GM15510 (cell line): ENCODE results near the gene ATOH8.

ENCODE experiments used
- POLR2A ChIP-seq: IDR thresholded peaks from 3 replicates; pipeline ENCODE4 v1.6.1; 2011; ENCODE audit warnings: borderline replicate concordance; ENCODE audit not compliant: insufficient read length; ENCODE audit errors: extremely low read depth

Gene ATOH8

DNA sequence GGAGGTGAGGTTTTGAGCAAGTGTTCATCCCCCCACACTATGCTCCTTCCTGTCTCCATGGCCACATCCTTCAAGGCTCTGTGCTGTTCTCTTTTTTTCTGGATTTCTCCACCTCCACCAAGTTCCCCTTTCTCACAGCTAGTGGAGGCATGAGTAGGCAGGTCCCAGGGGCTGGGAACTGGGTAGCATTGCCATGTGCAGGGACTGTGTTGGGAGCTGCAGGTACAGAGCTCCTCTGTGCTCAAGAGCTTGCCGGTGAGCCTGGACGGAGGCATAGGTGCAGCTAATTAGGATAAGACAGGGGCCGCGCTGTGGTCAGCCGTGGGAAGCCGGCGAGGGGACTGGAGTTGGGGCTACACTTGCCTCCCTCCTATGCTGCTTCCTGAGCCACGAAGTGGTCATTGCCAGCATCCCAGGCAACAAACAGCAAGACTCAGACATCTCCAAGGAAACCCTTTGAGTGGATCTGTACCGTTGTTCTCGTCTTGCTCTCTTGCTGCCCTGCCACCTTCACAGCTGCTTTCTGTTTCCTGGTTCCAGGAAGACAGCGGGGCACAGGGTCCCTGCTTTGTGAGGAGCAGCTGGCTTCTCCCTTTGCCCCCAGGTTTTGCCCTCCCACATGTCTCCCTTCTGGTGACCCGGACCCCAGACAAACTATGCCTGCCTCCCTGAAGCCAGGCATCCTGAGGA, 36.9 kb downstream of the ATOH8 start:
- TF ChIP-seq POLR2A: no peak

- TF ChIP-seq POLR2A: no peak
Observed at GRCh38 chr2:85791704-85792565, 38.1 kb downstream of the ATOH8 start.

DNA sequence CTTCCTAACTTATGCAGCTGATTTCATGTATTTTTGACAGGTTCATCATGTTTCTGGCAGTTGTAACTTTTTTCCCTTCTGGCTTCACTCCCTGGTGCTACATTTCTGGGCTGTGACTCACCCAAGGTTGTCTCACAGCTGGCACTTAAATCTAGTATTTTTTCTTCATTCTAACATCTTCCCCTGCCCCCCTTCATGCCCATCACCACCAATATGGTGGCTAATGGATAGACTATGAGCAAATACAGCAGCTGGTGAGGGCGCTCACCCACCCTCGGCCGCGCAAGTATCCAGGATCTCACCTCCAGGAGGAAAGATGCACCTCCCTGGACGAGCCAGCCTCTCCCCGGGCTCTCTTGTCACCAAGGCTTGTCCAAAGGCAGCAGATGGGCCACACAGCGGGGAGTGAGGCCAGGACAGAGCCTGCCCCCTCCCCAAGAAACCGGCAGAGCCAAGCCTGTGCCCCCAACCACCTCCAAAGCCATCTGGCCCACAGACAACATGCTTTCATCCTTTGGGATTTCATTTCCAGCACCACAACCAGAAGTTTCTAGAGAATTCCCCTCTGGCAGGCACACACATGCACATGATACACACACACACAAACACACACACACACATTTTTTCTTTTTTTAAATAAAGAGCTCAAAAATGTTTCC, 39.1 kb downstream of the ATOH8 start:
- TF ChIP-seq POLR2A: no peak

- no peak for TF ChIP-seq POLR2A
Observed at GRCh38 chr2:85793584-85793983, 39.8 kb downstream of the ATOH8 start.

DNA sequence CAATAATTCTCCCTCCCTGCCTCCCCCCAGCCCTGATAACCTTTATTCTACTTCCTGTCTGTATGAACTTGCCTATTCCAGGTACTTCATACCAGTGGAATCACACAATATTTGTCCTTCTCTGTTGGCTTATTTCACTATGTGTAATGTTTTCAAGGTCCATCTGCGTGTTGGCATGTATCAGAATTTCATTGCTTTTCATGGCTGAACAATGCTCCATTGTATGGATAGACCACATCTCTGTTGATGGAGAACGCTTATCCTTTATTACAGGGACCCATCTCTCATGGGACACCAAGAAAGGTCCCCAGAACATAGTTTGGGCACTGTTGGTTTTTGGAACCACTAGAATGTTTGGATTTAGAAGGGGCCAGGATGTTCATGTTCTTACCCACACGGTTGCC, 40.2 kb downstream of the ATOH8 start:
- no peak for TF ChIP-seq POLR2A

GRCh38 chr2:85794491-85795121, 40.8 kb downstream of the ATOH8 start:
- no peak for TF ChIP-seq POLR2A

- TF ChIP-seq POLR2A: no peak
Observed at GRCh38 chr2:85795331-85796045, 41.7 kb downstream of the ATOH8 start.

DNA sequence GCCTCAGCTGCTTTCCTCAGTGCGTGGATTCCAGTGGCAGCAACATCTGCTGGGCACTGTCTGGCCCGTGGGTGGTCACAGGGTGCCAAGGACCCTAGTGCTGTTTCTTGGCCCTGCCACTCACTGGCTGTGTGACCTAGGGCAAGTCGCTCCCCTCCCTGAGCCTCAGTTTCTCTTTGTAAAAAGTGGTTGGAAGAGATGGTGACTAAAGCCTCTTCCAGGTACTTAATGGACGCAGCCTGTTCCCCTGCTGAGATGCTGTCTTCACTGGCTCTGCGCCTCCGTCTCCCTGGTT, 42.2 kb downstream of the ATOH8 start:
- TF ChIP-seq POLR2A: no peak

DNA sequence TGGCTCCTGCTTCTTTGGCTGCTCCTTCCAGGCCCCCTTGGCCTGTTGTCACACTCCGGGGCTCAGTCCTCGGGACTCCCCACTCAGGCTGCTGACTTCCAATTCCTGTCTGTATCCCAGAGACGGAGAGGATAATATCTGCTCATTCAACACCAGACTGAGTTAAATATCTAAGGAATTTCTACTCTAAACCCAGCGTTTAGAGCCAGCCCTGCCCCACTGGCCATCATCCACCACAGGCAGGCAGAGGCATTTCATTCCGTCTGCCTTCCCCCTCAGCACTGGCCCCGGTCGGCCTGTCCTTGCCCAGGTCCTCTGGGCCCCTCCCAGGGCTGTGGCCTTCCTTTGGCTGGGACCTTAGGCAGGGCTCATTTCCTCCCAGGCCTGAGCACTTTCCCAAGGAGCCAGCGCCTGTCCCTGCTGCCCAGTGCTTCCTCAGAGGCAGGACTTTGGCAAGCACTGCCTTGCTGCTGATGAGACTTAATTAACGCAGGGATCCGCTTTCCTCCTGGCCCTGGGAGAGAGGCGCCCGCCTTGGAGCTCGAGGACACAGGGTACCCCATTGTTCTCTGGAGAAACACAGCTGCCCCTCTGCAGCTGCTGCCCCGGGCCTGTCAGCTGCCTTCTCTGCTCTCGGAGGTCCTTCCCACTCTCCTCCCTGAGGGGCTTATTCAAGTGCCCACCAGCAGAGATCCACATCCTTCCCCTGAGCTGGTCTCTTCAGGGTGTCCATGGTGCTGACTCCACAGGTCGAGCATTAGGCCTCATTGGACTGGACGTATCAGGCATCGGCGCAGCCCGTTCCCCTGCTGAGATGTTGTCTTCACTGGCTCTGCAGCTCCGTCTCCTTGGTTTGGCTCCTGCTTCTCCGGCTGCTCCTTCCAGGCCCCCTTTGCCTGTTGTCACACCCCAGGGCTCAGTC, 42.8 kb downstream of the ATOH8 start:
- no peak for TF ChIP-seq POLR2A

GRCh38 chr2:85797263-85797660, 43.5 kb downstream of the ATOH8 start:
- no peak for TF ChIP-seq POLR2A

- no peak for TF ChIP-seq POLR2A
Observed at GRCh38 chr2:85797921-85798320, 44.1 kb downstream of the ATOH8 start.

- no peak for TF ChIP-seq POLR2A
Observed at GRCh38 chr2:85799215-85799956, 45.6 kb downstream of the ATOH8 start.

DNA sequence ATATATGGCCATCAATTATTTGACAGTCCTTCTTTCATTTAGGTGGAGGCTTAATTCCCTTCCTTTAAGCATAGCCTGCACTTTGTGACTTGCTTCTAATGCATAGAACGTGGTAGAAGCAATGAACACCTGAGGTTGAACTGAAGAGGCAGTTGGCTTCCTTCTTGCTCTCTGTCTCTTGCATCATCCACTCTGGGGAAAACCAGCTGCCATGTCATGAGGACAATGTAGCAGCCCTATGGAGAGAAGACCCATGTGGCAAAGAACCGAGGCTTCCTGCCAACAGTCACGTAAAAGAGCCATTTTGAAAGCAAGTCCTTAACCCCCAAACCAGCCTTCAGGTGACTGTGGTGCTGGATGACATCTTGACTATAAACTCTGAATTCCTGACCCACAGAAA, 46.8 kb downstream of the ATOH8 start:
- no peak for TF ChIP-seq POLR2A
